Fibroblast of pulmonary artery (primary cell): ENCODE data around the gene RHBDD2.
A peak's percentile ranks its signal among the peaks of the same experiment; 100 is the strongest.

ENCODE experiments used
- DNase-seq: peaks from one replicate; pipeline ENCODE4 v3.0.0-alpha.2; 2010; ENCODE audit warnings: low read depth
- H3K4me3 ChIP-seq: replicated peaks from 2 replicates; pipeline ENCODE4 v1.5.1; 2011; ENCODE audit warnings: low read depth, mild to moderate bottlenecking, control low read depth, low read length, moderate library complexity
- TF ChIP-seq, protein P1 (sequence below): IDR thresholded peaks from 2 replicates; pipeline ENCODE4 v1.5.1; 2011; ENCODE audit warnings: mild to moderate bottlenecking, control low read depth, low read length, inconsistent platforms; ENCODE audit errors: missing control alignments

The RHBDD2 gene

DNA sequence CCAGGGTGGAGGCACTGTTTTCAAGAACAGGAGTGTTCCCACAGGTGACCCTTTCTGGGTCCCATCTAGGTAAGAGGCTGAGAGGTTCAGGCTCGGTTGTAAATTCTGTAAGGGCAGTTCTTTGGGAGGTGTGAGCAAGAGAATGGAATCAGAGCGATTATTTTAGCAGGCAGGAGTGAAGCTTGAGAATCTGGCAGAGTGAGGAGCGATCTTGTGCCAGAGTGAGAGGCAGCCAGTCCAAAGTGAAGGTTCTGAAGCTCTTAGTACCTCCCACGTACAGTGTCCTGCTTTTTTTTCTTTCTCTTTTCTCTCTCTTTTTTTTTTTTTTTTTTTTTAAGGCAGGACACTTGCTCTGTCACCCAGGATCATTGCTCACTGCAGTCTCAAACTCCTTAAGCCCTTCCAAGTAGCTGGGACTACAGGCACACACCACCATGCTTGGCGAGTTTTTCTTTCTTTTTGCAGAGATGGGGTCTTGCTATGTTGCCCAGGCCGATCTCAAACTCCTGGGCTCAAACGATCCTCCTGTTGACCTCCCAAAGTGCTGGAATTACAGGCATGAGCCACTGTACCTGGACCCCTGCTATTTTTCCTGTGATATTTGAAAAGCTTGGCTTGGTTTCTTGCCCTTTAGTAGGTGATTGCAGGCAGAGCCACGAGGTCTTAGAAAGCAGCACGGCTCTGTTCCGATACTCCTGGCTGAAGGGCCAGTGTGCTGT, 47.0 kb downstream of the RHBDD2 start:
- DNase-seq = no peak
- TF ChIP-seq, protein P1, sequence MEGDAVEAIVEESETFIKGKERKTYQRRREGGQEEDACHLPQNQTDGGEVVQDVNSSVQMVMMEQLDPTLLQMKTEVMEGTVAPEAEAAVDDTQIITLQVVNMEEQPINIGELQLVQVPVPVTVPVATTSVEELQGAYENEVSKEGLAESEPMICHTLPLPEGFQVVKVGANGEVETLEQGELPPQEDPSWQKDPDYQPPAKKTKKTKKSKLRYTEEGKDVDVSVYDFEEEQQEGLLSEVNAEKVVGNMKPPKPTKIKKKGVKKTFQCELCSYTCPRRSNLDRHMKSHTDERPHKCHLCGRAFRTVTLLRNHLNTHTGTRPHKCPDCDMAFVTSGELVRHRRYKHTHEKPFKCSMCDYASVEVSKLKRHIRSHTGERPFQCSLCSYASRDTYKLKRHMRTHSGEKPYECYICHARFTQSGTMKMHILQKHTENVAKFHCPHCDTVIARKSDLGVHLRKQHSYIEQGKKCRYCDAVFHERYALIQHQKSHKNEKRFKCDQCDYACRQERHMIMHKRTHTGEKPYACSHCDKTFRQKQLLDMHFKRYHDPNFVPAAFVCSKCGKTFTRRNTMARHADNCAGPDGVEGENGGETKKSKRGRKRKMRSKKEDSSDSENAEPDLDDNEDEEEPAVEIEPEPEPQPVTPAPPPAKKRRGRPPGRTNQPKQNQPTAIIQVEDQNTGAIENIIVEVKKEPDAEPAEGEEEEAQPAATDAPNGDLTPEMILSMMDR = no peak
- no peak overlapping the region for H3K4me3 ChIP-seq

DNA sequence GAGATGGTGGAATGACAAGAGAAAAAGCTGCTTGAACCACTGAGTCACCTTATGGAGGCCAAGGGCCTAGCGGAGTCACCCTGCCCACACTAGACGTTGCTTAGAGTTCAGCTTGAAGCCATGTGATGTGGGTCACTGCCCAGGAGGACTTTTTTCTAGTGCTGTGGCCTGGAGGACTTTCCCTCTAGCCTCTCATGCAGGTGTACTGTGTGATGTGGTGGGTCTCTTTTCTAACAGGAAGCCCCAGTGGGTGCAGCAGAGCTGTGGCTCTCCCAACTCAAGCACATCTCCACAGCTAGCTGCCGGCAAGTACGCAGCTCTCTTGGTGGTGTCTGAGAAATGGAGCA, 49.7 kb downstream of the RHBDD2 start:
- TF ChIP-seq, protein P1 = no peak
- DNase-seq = no peak
- no peak overlapping the region for H3K4me3 ChIP-seq

DNA sequence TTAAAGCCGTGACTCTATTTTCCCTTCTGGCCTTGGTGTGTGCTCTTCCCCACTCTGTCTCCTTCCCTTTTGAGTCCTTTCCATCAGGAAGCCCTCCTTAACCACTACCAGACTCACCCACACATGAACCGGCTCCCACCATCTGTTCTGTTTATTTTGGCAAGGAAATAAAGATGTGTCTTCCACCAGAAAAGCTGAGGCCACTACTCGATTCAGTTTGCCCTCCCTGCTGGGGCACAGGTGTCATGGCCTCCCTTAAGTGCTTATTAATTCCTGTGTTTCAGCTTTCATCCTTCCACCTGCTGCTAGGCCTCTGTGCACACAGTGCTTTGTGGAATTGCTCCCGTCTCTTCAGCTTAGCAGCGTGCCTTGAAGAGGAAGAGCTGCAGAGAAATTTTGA, 52.8 kb downstream of the RHBDD2 start:
- DNase-seq = no peak
- no peak overlapping the region for H3K4me3 ChIP-seq
- TF ChIP-seq, protein P1 = no peak

DNA sequence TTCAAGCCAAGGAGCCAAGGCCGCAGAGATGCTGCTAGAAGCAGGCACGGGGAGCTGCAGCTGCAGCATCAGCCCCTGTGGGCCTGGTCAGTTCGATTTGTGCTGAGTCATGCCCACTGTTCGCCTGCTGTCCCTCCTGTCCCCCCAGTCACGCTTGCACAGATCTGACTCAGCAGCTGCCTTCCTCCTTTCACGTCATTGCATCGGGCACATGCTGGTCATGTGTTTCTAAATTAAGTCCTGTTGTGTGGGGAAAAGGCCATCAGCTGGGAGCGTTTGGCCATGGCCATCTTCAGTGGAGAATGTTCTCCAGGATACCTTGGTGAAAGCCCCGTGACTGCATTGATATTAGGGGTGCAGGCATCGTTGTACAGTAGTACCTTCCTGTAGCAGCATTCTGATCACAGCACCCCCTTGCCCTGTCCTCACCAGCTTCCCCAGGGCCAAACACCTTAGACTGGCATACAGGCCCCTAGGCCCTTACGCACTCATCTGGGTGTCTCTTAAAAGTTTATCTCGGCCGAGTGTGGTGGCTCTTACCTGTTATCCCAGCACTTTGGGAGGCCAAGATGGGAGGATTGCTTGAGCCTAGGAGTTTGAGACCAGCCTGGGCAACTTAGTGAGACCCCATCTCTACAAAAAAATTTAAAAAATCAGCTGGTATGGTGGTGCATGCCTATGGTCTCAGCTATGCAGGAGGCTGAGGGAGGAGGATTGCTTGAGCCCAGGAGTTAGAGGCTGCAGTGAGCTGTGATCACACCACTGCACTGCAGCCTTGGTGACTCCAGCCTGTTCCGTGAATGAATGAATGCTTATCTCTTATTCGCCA, 59.3 kb downstream of the RHBDD2 start:
- DNase-seq = peak; percentile 91
- no peak overlapping the region for H3K4me3 ChIP-seq
- TF ChIP-seq, protein P1 = no peak
